Hepatocyte (in vitro differentiated cells): ENCODE results near the gene NTPCR. TPM values are rescaled to one million over a fixed set of nuclear protein-coding genes. Genes with fewer than 3 reads are reported as not detected.

Experiments used
- DNase-seq: peaks from one replicate; pipeline ENCODE4 v3.0.0-alpha.2; 2016; ENCODE audit warnings: low spot score
- H2AFZ ChIP-seq: fragments of 200-600 bp; sonication (generic); 2 replicates; pipeline ENCODE4 v1.6.0; 2016; ENCODE audit warnings: antibody characterized with exemption, mild to moderate bottlenecking
- H3K27ac ChIP-seq: fragments of 200-600 bp; sonication (generic); 2 replicates; pipeline ENCODE4 v1.5.1; 2016; ENCODE audit warnings: mild to moderate bottlenecking
- H3K27me3 ChIP-seq: fragments of 200-600 bp; sonication (generic); 2 replicates; pipeline ENCODE4 v1.6.1; 2016
- H3K36me3 ChIP-seq: fragments of 200-600 bp; sonication (generic); replicated peaks from 2 replicates; pipeline ENCODE4 v1.5.1; 2016; ENCODE audit warnings: low read depth; ENCODE audit not compliant: insufficient read depth
- H3K4me1 ChIP-seq: fragments of 200-600 bp; sonication (generic); 2 replicates; pipeline ENCODE4 v1.5.1; 2016; ENCODE audit warnings: mild to moderate bottlenecking, moderate library complexity; ENCODE audit not compliant: insufficient read depth
- H3K4me2 ChIP-seq: fragments of 200-600 bp; sonication (generic); 2 replicates; pipeline ENCODE4 v1.6.0; 2016
- H3K4me3 ChIP-seq: fragments of 200-600 bp; sonication (generic); 2 replicates; pipeline ENCODE4 v1.5.1; 2016; ENCODE audit warnings: mild to moderate bottlenecking
- H3K79me2 ChIP-seq: fragments of 200-600 bp; sonication (generic); 2 replicates; pipeline ENCODE4 v1.6.0; 2017; ENCODE audit warnings: mild to moderate bottlenecking
- H3K9me2 ChIP-seq: fragments of 200-600 bp; sonication (generic); replicated peaks from 2 replicates; pipeline ENCODE4 v1.6.0; 2017; ENCODE audit warnings: mild to moderate bottlenecking; ENCODE audit not compliant: insufficient read depth
- H3K9me3 ChIP-seq: fragments of 200-600 bp; sonication (generic); 2 replicates; pipeline ENCODE4 v1.5.1; 2016; ENCODE audit warnings: low read depth, mild to moderate bottlenecking
- H4K20me1 ChIP-seq: fragments of 200-600 bp; sonication (generic); 2 replicates; pipeline ENCODE4 v1.6.0; 2016; ENCODE audit warnings: mild to moderate bottlenecking; ENCODE audit not compliant: insufficient read depth, poor library complexity, severe bottlenecking
- CTCF ChIP-seq: fragments of 200-600 bp; sonication (generic); IDR thresholded peaks from 2 replicates; pipeline ENCODE4 v1.5.1; 2016; ENCODE audit warnings: antibody characterized with exemption, mild to moderate bottlenecking; ENCODE audit not compliant: poor library complexity
- EZH2 ChIP-seq: fragments of 200-600 bp; sonication (generic); IDR thresholded peaks from 2 replicates; pipeline ENCODE4 v1.6.1; 2016; ENCODE audit warnings: antibody characterized with exemption, mild to moderate bottlenecking, borderline replicate concordance
- EZH2phosphoT487 ChIP-seq: fragments of 200-600 bp; sonication (generic); IDR thresholded peaks from one replicate; pipeline ENCODE4 v1.6.1; 2018; ENCODE audit warnings: antibody characterized with exemption, mild to moderate bottlenecking, low read depth, moderate library complexity; ENCODE audit not compliant: unreplicated experiment, severe bottlenecking
- WGBS: methylation state at CpG from one replicate; pipeline ENCODE4 v1.1.6; 2016; ENCODE audit warnings: low lambda C conversion rate; ENCODE audit errors: missing lambda C conversion rate; 5-methylcytosine and 5-hydroxymethylcytosine counted together
- polyA plus RNA-seq: library from polyadenylated mRNA; unstranded; fragments of >200 nt; fragmentation: Nextera tagmentation; extraction: Ambion mirVana; gene quantifications from 2 replicates; pipeline ENCODE4 v1.2.1, GENCODE V29; 2016
- total RNA-seq: library from RNA; depleted of rRNA; stranded (reverse); fragments of >200 nt; gene quantifications from 2 replicates; pipeline ENCODE4 v1.2.3, GENCODE V29; 2014

Gene NTPCR
- total and polyA plus RNA-seq, 2 experiments from 2014 or later = 32.1 to 52.9 TPM

- no peak overlapping the region for H3K4me2 ChIP-seq
- no peaks in the 10 kb centered on the region for H4K20me1 ChIP-seq
- no peak for DNase-seq
- H3K27me3 ChIP-seq = no peaks in the 10 kb centered on the region
- H3K36me3 ChIP-seq = no peaks in the 10 kb centered on the region
- WGBS = 83% methylated on average over 4 of the region's 4 CpGs
- no peaks in the 10 kb centered on the region for H3K9me2 ChIP-seq
- no peak overlapping the region for H3K4me3 ChIP-seq
- no peak overlapping the region for H2AFZ ChIP-seq
- H3K9me3 ChIP-seq = no peaks in the 10 kb centered on the region
- TF ChIP-seq EZH2 (no peak), EZH2phosphoT487 (no peak), CTCF (no peak)
- no peaks in the 10 kb centered on the region for H3K79me2 ChIP-seq
- no peaks in the 10 kb centered on the region for H3K4me1 ChIP-seq
- no peak overlapping the region for H3K27ac ChIP-seq
Measured at GRCh38 chr1:232927830-232928505, 22.4 kb upstream of the NTPCR start.

- Histone ChIP-seq H3K9me2 (no peaks in the 10 kb centered on the region), H3K79me2 (no peaks in the 10 kb centered on the region), H2AFZ (no peak overlapping the region), H3K4me2 (no peak overlapping the region), H3K4me3 (no peak overlapping the region), H3K36me3 (no peaks in the 10 kb centered on the region), H3K9me3 (no peaks in the 10 kb centered on the region), H3K27ac (no peak overlapping the region), H3K27me3 (no peaks in the 10 kb centered on the region), H4K20me1 (no peaks in the 10 kb centered on the region), H3K4me1 (no peaks in the 10 kb centered on the region)
- DNase-seq = no peak
- no peak for TF ChIP-seq EZH2
- whole genome bisulfite sequencing = 97% methylated on average over 3 of the region's 3 CpGs
Measured at GRCh38 chr1:232932486-232933425, 17.7 kb upstream of the NTPCR start.

GRCh38 chr1:232936941-232937340, 13.5 kb upstream of the NTPCR start:
- 93% methylated on average over 6 of the region's 6 CpGs for WGBS
- Histone ChIP-seq H3K4me2 (no peak overlapping the region), H4K20me1 (no peaks in the 10 kb centered on the region), H3K27ac (no peak overlapping the region), H3K36me3 (no peaks in the 10 kb centered on the region), H3K9me2 (no peaks in the 10 kb centered on the region), H3K4me3 (no peak overlapping the region), H3K9me3 (no peaks in the 10 kb centered on the region), H2AFZ (no peak overlapping the region), H3K79me2 (no peaks in the 10 kb centered on the region), H3K4me1 (no peaks in the 10 kb centered on the region), H3K27me3 (no peaks in the 10 kb centered on the region)
- TF ChIP-seq EZH2phosphoT487 (no peak), EZH2 (no peak), CTCF (no peak)
- DNase-seq = no peak
